Glomerular endothelial cell (primary cell): Measurements from ENCODE around the gene KRTAP4-7. TPM values are rescaled to one million over a fixed set of nuclear protein-coding genes. Genes with fewer than 3 reads are reported as not detected.
A peak's percentile ranks its signal among the peaks of the same experiment; 100 is the strongest.
"Not testable (repeated sequence)": the region's sequence is repeated elsewhere in the genome, so short reads cannot be mapped to it uniquely, and the experiment has no call there.

Experiments used
- DNase-seq: peaks from one replicate; pipeline ENCODE4 v3.0.0-alpha.2; 2011; ENCODE audit warnings: low read depth, low spot score; ENCODE audit errors: extremely low read depth
- total RNA-seq: library from RNA; depleted of rRNA; stranded (reverse); fragments of >200 nt; gene quantifications from 2 replicates; pipeline ENCODE4 v1.2.3, GENCODE V29; 2015

The KRTAP4-7 gene
- total RNA-seq, 1 donor from 2014 or later, result not detected

- DNase-seq, result no peak
Observed at GRCh38 chr17:41107941-41108450, 24.0 kb downstream of the KRTAP4-7 start.

GRCh38 chr17:41108728-41109386 is 24.9 kb downstream of the KRTAP4-7 start:
- not testable (repeated sequence) for DNase-seq

GRCh38 chr17:41111151-41111885 is 27.4 kb downstream of the KRTAP4-7 start:
- no peak for DNase-seq

- no peak for DNase-seq
Observed at GRCh38 chr17:41116297-41116696, 32.3 kb downstream of the KRTAP4-7 start.

GRCh38 chr17:41117846-41118386 is 34.0 kb downstream of the KRTAP4-7 start, which contains the start of gene KRTAP4-11:
Gene KRTAP4-11 (minus strand): TSS chr17:41118373. CDS start chr17:41118315, 58 bp downstream.
- DNase-seq, result not testable (repeated sequence)

GRCh38 chr17:41118721-41119120 is 34.8 kb downstream of the KRTAP4-7 start:
- no peak for DNase-seq

- DNase-seq, result peak; percentile 39
Observed at GRCh38 chr17:41119696-41120690, 36.0 kb downstream of the KRTAP4-7 start.

GRCh38 chr17:41121742-41122141 is 37.8 kb downstream of the KRTAP4-7 start:
- no peak for DNase-seq

- not testable (repeated sequence) for DNase-seq
Observed at GRCh38 chr17:41123292-41123990, 39.5 kb downstream of the KRTAP4-7 start.

- DNase-seq, result not testable (repeated sequence)
Observed at GRCh38 chr17:41123991-41124371, 40.0 kb downstream of the KRTAP4-7 start, which contains the start of gene KRTAP4-12. Gene KRTAP4-12 (minus strand): TSS chr17:41124182. CDS start chr17:41124122, 60 bp downstream.

GRCh38 chr17:41125064-41125463 is 41.1 kb downstream of the KRTAP4-7 start:
- no peak for DNase-seq

- no peak for DNase-seq
Observed at GRCh38 chr17:41126412-41126811, 42.5 kb downstream of the KRTAP4-7 start.

GRCh38 chr17:41127371-41127770 is 43.4 kb downstream of the KRTAP4-7 start:
- no peak for DNase-seq

GRCh38 chr17:41131979-41132378 is 48.0 kb downstream of the KRTAP4-7 start:
- no peak for DNase-seq

- no peak for DNase-seq
Observed at GRCh38 chr17:41133880-41134735, 50.2 kb downstream of the KRTAP4-7 start.
